H1 (cell line): ENCODE results near the gene JPH3. TPM values are rescaled to one million over a fixed set of nuclear protein-coding genes. Genes with fewer than 3 reads are reported as not detected.

Source experiments
- CTCF ChIA-PET: fragments of 300-600 bp; sonication (Branson Sonifier 250); formaldehyde crosslinking; loops from one replicate; lab custom pipeline; 2021; ENCODE audit not compliant: partially characterized antibody; lab: Charles Lee
- POLR2A ChIA-PET: fragments of 300-600 bp; sonication (Branson Sonifier 250); formaldehyde crosslinking; loops from one replicate; lab custom pipeline; 2021; ENCODE audit warnings: inconsistent platforms; ENCODE audit not compliant: partially characterized antibody; lab: Charles Lee
- DNase-seq, 2 experiments: peaks; one replicate each; pipeline versions ENCODE4 v3.0.0 to v3.0.0-alpha.2; 2010 to 2022; ENCODE audit warnings: low spot score in 2 of 2, low read depth in 1 of 2, mixed read lengths in 1 of 2
- FAIRE-seq: peaks from 2 replicates; lab custom pipeline; 2011; peaks lifted over from hg19 to GRCh38; lab: Jason Lieb, UNC
- H2AFZ ChIP-seq: 2 replicates; pipeline ENCODE4 v1.8.1; 2012; ENCODE audit warnings: low read length, inconsistent platforms
- H2AK5ac ChIP-seq: 2 replicates; pipeline ENCODE4 v1.6.1; 2013; ENCODE audit warnings: low read depth, low read length
- H2BK120ac ChIP-seq: replicated peaks from 2 replicates; pipeline ENCODE3; 2013; ENCODE audit warnings: low read depth, low read length, inconsistent platforms
- H2BK12ac ChIP-seq: 2 replicates; pipeline ENCODE4 v1.6.1; 2013; ENCODE audit warnings: low read depth, low read length
- H2BK15ac ChIP-seq: 2 replicates; pipeline ENCODE4 v1.6.1; 2013; ENCODE audit warnings: low read length
- H2BK20ac ChIP-seq: 2 replicates; pipeline ENCODE4 v1.6.1; 2013; ENCODE audit warnings: low read length
- H2BK5ac ChIP-seq: 2 replicates; pipeline ENCODE4 v1.6.1; 2013; ENCODE audit warnings: low read depth, low read length
- H3K14ac ChIP-seq: 2 replicates; pipeline ENCODE4 v1.6.1; 2013; ENCODE audit warnings: inconsistent platforms; ENCODE audit not compliant: insufficient read length
- H3K18ac ChIP-seq: 2 replicates; pipeline ENCODE4 v1.6.1; 2013; ENCODE audit warnings: low read length; ENCODE audit errors: extremely low read depth
- H3K23ac ChIP-seq: 2 replicates; pipeline ENCODE4 v1.6.1; 2013; ENCODE audit warnings: inconsistent platforms; ENCODE audit not compliant: insufficient read length
- H3K23me2 ChIP-seq: 2 replicates; pipeline ENCODE4 v1.6.1; 2013; ENCODE audit warnings: low read depth, low read length
- H3K27ac ChIP-seq: 2 replicates; pipeline ENCODE4 v1.6.1; 2011; ENCODE audit warnings: low read depth, low read length, inconsistent platforms
- H3K27me3 ChIP-seq, 4 experiments: replicated peaks in 1 of 4; 1 replicate in 1 of 4; 2 replicates in 3 of 4; pipeline versions ENCODE4 v1.6.1 to v1.8.1; 2011 to 2013; ENCODE audit warnings: low read length in 3 of 4, mild to moderate bottlenecking in 3 of 4, inconsistent platforms in 2 of 4, mixed read lengths in 2 of 4, moderate library complexity in 1 of 4; ENCODE audit not compliant: control insufficient read depth in 3 of 4, insufficient read depth in 3 of 4; ENCODE audit errors: extremely low read depth in 1 of 4
- H3K36me3 ChIP-seq, 4 experiments: 2 replicates each; pipeline versions ENCODE4 v1.6.1 to v1.8.1; 2011 to 2013; ENCODE audit warnings: mild to moderate bottlenecking in 4 of 4, low read length in 3 of 4, moderate library complexity in 2 of 4, control low read depth in 1 of 4, inconsistent platforms in 1 of 4; ENCODE audit not compliant: insufficient read depth in 4 of 4, control insufficient read depth in 2 of 4
- H3K4ac ChIP-seq: replicated peaks from 2 replicates; pipeline ENCODE3; 2013; ENCODE audit warnings: low read length, low read depth, mixed read lengths, inconsistent platforms; ENCODE audit not compliant: insufficient read length
- H3K4me1 ChIP-seq, 4 experiments: replicated peaks in 1 of 4; 1 replicate in 1 of 4; 2 replicates in 3 of 4; pipeline versions ENCODE4 v1.6.1 to v1.8.1; 2011 to 2013; ENCODE audit warnings: low read length in 3 of 4, inconsistent platforms in 2 of 4, mixed read lengths in 1 of 4; ENCODE audit not compliant: insufficient read depth in 4 of 4, control insufficient read depth in 3 of 4
- H3K4me2 ChIP-seq, 2 experiments: 2 replicates each; pipeline versions ENCODE4 v1.6.1 to v1.8.1; 2011 to 2013; ENCODE audit warnings: low read depth in 2 of 2, low read length in 2 of 2, control low read depth in 1 of 2, inconsistent platforms in 1 of 2, mild to moderate bottlenecking in 1 of 2; ENCODE audit not compliant: insufficient read depth in 1 of 2
- H3K4me3 ChIP-seq, 4 experiments: fragments of 200-600, 300-600 bp in 1 of 4; sonication (generic), shearing (Covaris generic), sonication (Bioruptor Twin) in 1 of 4; 2 replicates each; pipeline versions ENCODE4 v1.5.1 to v1.8.1; 2011 to 2016; ENCODE audit warnings: low read length in 4 of 4, low read depth in 3 of 4, control low read depth in 2 of 4, inconsistent platforms in 2 of 4, mild to moderate bottlenecking in 2 of 4, mixed read lengths in 1 of 4, moderate library complexity in 1 of 4; ENCODE audit not compliant: insufficient read depth in 2 of 4; ENCODE audit errors: extremely low read depth in 1 of 4
- H3K56ac ChIP-seq: replicated peaks from 2 replicates; pipeline ENCODE3; 2013; ENCODE audit warnings: low read depth, mild to moderate bottlenecking, mixed read lengths, low read length, inconsistent platforms; ENCODE audit not compliant: insufficient read length
- H3K79me1 ChIP-seq: 2 replicates; pipeline ENCODE4 v1.6.1; 2013; ENCODE audit warnings: low read depth, low read length, control low read depth
- H3K79me2 ChIP-seq, 2 experiments: 2 replicates each; pipeline versions ENCODE4 v1.6.1 to v1.8.1; 2012 to 2013; ENCODE audit warnings: low read length in 2 of 2, mild to moderate bottlenecking in 2 of 2, inconsistent platforms in 1 of 2; ENCODE audit not compliant: insufficient read depth in 2 of 2, control insufficient read depth in 1 of 2
- H3K9ac ChIP-seq, 4 experiments: replicated peaks in 1 of 4; 1 replicate in 1 of 4; 2 replicates in 3 of 4; pipeline versions ENCODE4 v1.6.1 to v1.8.1; 2011 to 2013; ENCODE audit warnings: low read depth in 3 of 4, low read length in 3 of 4, control low read depth in 2 of 4, mild to moderate bottlenecking in 2 of 4, moderate library complexity in 2 of 4, inconsistent platforms in 1 of 4; ENCODE audit errors: extremely low read depth in 1 of 4
- H3K9me3 ChIP-seq, 2 experiments: 2 replicates each; pipeline versions ENCODE4 v1.6.1 to v1.8.1; 2012 to 2013; ENCODE audit warnings: mild to moderate bottlenecking in 2 of 2, moderate library complexity in 2 of 2, control low read depth in 1 of 2, inconsistent platforms in 1 of 2, low read depth in 1 of 2, low read length in 1 of 2, mixed read lengths in 1 of 2; ENCODE audit not compliant: insufficient read depth in 2 of 2
- H4K20me1 ChIP-seq, 2 experiments: replicated peaks in 1 of 2; 2 replicates each; pipeline versions ENCODE3 to v1.8.1; 2011 to 2013; ENCODE audit warnings: inconsistent platforms in 2 of 2, low read length in 2 of 2, mild to moderate bottlenecking in 1 of 2; ENCODE audit not compliant: insufficient read depth in 2 of 2, control insufficient read depth in 1 of 2
- H4K5ac ChIP-seq: 2 replicates; pipeline ENCODE4 v1.6.1; 2013; ENCODE audit warnings: low read length, low read depth, mixed read lengths, inconsistent platforms; ENCODE audit not compliant: insufficient read length
- H4K8ac ChIP-seq: 2 replicates; pipeline ENCODE4 v1.8.0; 2013; ENCODE audit warnings: mild to moderate bottlenecking, moderate library complexity, low read length, inconsistent platforms; ENCODE audit not compliant: insufficient read depth; ENCODE audit errors: extremely low read depth
- H4K91ac ChIP-seq: replicated peaks from 2 replicates; pipeline ENCODE3; 2013; ENCODE audit warnings: low read length, mixed read lengths, inconsistent platforms; ENCODE audit not compliant: insufficient read length
- WGBS, 2 experiments: shearing (Covaris generic) in 1 of 2; methylation state at CpG; one replicate each; pipeline versions ENCODE4 v1.1.6 to v1.1.7; 2013 to 2015; ENCODE audit warnings: low lambda C conversion rate in 2 of 2, mixed read lengths in 2 of 2, inconsistent platforms in 1 of 2, low coverage in 1 of 2, missing lambda C conversion rate in 1 of 2; ENCODE audit not compliant: insufficient replicate concordance in 2 of 2, insufficient coverage in 1 of 2, insufficient read length in 1 of 2; ENCODE audit errors: extremely low coverage in 1 of 2, missing lambda C conversion rate in 1 of 2; 5-methylcytosine and 5-hydroxymethylcytosine counted together
- polyA plus RNA-seq, 7 experiments: library from polyadenylated mRNA; depleted of rRNA in 3 of 7; stranded (reverse) in 5 of 7; unstranded in 2 of 7; fragments of >200 nt in 5 of 7; fragments of 200-250 nt in 2 of 7; gene quantifications; 1 replicate in 5 of 7; 2 replicates in 1 of 7; 4 replicates in 1 of 7; pipeline versions ENCODE4 v1.2.1 to v1.2.3, GENCODE V29; 2011 to 2013; ENCODE audit warnings: missing spikeins in 2 of 7, mixed read lengths in 2 of 7
- total RNA-seq: library from RNA; stranded (reverse); fragmentation: NEBNext Ultra II Directional; extraction: Animal tissue kit (Norgen Biotek cat#: 25700); gene quantifications from 2 replicates; pipeline ENCODE4 v1.2.1, GENCODE V29; 2021
- TF ChIP-seq, protein P1 (sequence below): IDR thresholded peaks from 2 replicates; pipeline ENCODE4 v1.6.1; 2011; ENCODE audit warnings: low read length, improper control_type of control experiment

JPH3 gene
- total and polyA plus RNA-seq, 2 of the 8 experiments (the other 6 are each of a cell fraction or from before 2014, with no cell fraction given) = 10.3 to 28.3 TPM

GRCh38 chr16:87648236-87648635 is 45.9 kb downstream of the JPH3 start:
- no peak for DNase-seq
- Histone ChIP-seq H3K27me3 (no peaks in the 10 kb centered on the region), H3K79me1 (peaks cover 8% of the 10 kb centered on the region), H3K23me2 (no peaks in the 10 kb centered on the region), H4K20me1 (peaks cover 0 to 7% of the 10 kb centered on the region in 2 experiments), H3K79me2 (no peaks in the 10 kb centered on the region), H3K4ac (no peak overlapping the region), H3K27ac (no peak overlapping the region), H2BK20ac (no peak overlapping the region), H4K8ac (no peak overlapping the region), H2BK12ac (no peak overlapping the region), H3K4me3 (no peak overlapping the region), H3K18ac (no peak overlapping the region), H3K4me1 (peaks cover 0 to 11% (median 0%) of the 10 kb centered on the region in 4 experiments; a peak in 3 of 7 replicates), H3K9me3 (peaks cover 0 to 3% of the 10 kb centered on the region in 2 experiments; a peak in 1 of 4 replicates), H4K5ac (no peak overlapping the region), H2AFZ (no peak overlapping the region), H2BK15ac (no peak overlapping the region), H3K56ac (no peak overlapping the region), H2BK120ac (no peak overlapping the region), H3K4me2 (no peak overlapping the region), H2BK5ac (no peak overlapping the region; the same call in 1 of the 2 replicates), H3K36me3 (peaks cover 0 to 9% (median 3%) of the 10 kb centered on the region in 4 experiments; a peak in 3 of 8 replicates), H4K91ac (no peak overlapping the region), H3K23ac (no peak overlapping the region), H2AK5ac (no peak overlapping the region), H3K9ac (no peak overlapping the region), H3K14ac (no peak overlapping the region)
- TF ChIP-seq, protein P1, sequence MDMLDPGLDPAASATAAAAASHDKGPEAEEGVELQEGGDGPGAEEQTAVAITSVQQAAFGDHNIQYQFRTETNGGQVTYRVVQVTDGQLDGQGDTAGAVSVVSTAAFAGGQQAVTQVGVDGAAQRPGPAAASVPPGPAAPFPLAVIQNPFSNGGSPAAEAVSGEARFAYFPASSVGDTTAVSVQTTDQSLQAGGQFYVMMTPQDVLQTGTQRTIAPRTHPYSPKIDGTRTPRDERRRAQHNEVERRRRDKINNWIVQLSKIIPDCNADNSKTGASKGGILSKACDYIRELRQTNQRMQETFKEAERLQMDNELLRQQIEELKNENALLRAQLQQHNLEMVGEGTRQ = no peak
- no peak for FAIRE-seq
- ChIA-PET POLR2A (no interaction called here), CTCF (interaction anchor here (0.9 to 5.6 kb wide), 8 partner anchors 7 to 97 kb away, joined by 3 to 41 read pairs (median 6); no protein-coding TSS in a partner anchor)
- WGBS, 2 experiments = 95% methylated on average over 22 of the region's 23 CpGs; no CpG with 5 or more reads in 1 of the 2 experiments
